NCI-H1436 treated with DMSO at 0.1 percent for 48 hours (cell line): ENCODE results near the gene DDX59.

Source experiments
- DNase-seq: peaks from one replicate; lab custom pipeline; 2025; lab: John Stamatoyannopoulos, UW

The DDX59 gene

DNA sequence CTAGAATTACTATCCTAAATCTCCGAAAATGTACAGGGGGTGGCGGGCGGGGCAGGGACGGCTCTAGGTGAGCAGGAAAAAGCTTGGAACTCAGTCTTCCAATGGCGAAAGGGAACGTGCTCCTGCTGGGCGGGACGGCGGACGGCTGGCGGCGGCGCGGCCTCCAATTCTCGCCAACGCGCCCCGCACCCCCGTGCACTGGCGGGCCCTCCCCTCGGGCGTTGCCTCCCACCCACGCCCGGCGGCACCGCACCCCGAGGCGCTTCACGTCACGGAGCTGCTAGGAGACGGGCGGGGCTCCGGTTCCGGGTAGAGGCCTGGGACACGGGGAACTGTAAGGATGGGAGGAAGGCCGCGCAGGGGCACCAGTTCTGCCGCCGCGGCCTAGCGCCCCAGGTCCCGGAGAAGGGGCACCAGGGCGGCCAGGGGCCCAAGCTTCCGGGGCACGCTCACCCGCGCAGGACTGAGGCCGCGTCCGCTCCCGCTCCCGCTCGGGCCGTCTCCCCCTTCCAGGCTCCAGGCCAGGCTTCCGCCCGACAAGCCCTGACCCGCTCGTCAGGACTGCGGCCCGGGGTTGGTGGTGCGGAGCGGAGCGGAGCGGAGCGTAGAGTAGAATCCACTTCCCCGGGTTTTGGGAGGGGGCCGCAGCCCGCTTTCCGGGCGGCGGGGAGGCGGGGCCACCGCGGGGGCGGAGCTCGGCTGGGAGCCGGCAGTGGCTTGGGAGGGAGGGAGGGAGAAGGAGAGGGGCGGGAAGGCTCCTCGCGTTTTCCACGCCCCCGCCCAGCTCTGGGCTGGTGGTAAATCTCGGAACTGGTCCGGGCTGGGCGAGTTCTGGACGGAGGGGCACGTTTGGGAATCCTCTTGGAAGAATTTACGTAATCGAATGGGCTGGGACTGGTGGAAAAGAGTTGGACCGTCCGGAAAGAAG is at the start of gene DDX59:
Gene DDX59, minus strand, starts transcription at position 594 of the 928 bp plus-strand sequence. CDS start 3,167 bp downstream, outside the sequence.
- peak; percentile 74 for DNase-seq

DNA sequence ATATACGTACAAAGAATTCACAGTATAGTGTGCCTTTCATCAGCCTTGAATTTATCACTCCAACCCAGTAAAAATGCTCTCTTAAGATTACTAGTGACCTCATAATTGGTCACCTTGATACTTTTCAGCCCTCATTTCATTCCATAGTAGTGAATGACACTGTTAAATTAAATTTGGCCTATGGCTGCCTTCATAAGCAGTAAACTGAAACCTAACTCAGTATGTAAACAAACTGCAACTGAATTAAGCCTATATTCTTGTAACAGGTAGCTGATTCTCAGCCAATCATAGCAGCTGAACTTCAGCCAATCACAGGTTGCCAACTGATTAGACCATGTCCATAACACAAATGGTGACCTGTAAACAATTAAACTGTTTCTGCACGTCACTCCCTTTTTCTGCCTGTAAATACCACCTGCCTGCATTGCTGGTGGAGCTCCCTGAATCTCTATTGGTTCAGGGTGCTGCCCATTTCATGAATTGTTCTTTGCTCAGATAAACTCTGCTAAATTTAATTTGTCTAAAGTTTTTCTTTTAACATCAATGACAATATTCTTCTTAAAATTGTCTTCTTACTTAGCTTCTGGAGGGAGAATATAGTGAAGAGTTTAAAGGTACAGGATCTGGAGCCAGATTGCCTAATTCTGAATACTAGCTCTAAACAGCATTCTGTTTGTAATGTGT is 44.9 kb upstream of the DDX59 start:
- DNase-seq: no peak

DNA sequence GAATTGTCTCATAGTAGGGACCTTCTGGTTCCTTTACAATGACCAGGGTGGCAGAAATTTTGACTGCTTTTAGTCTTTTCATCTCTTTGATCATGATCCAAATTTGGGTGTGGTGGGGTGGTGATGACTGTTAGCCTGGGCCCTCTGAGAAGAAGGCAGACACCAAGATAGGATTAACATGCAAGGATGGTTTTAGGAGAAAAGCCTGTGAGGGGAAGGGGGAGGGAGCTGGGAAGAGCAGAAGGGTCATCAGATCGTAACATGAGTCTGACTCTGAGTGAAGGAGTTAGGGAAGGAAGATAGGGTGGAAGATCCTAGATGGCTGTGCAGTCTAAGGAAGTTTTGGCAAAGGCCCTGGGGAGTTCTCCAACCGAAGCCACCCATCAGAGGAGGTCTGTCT is 40.5 kb upstream of the DDX59 start:
- DNase-seq: no peak

DNA sequence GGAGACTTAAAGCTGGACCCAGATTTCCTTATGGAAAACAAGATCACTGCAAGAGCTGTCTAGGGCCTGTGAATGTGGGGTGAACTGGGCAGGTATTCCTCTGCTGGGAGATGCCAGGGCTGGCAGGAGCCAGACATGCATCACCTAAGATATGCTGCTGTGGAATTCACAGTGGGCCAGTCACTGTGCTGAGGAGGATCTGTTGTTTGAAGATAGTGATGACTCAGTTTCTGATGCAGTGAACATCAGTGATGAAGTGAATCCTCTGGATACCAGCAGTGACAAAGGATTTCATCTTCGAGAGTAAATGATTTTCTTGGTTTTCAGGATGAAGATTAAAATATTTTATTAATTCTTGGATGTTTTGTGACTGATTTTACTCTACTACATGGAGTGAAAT is 39.1 kb upstream of the DDX59 start:
- DNase-seq: no peak

DNA sequence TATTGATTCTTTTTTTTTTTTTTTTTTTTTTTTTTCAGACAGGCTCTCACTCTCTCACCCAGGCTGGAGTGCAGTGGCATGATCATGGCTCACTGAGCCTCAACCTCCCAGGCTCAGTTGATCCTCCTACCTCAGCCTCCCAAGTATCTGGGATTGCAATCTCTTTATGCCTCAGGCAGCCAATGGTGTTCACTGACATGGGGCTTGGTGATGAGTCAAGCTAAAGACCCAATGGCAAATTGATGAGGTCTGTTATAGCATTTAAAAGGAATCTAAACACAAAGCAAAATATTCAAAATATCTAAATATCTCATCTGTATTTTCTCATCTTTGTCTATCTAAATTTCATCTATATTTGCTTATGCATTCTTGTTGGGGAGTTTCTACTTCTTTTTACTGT is 38.5 kb upstream of the DDX59 start:
- no peak for DNase-seq

DNA sequence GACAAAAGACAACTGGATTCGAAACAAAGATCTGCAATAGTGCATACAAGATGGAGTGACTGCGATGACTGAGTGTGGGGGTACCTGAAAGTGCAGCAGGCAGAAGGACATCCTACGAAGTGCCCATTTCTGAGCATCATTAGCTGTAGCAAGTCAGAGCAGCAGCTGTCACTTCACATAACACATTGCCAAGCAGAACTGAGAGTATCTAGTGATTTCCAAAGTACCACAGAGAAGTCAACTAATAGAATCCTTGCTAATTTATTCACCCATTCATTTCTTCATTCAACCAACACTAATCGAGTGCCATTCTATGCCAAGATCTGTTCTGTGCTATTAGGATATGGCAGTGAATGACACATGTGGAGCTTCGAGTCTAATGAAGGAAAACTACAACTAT is 37.4 kb upstream of the DDX59 start:
- no peak for DNase-seq

DNA sequence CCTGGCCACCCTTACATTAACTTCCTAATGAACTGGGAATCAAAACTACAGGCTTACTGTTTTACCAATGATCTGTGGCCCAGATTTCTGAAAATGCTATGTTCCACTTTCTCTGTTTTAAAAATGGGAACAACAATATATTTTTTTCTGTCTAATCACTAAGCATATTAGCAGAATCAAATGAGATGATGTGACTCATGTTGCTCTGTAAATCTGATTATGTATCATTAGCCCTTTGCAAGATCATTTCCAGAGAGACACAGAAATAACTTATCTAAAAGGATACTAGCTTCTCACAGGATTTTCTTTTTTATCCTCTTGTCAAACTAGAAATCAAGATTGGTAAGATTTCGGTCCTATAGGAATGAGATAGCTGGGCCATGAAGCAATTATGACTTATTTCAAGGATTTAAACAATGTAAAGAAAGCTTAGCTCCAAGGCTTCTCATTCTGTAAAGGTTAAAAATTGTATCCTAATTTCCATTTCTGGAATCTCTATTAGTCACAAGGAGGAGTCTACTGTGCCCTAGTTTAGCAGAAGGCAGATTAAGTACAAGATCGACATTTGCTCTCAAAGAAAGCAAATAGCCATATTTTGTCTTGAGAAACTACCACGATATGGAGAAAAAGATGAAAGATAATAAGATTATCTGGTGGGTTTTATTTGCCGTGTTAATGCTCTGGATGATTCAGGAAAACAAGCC is 36.6 kb upstream of the DDX59 start:
- no peak for DNase-seq

DNA sequence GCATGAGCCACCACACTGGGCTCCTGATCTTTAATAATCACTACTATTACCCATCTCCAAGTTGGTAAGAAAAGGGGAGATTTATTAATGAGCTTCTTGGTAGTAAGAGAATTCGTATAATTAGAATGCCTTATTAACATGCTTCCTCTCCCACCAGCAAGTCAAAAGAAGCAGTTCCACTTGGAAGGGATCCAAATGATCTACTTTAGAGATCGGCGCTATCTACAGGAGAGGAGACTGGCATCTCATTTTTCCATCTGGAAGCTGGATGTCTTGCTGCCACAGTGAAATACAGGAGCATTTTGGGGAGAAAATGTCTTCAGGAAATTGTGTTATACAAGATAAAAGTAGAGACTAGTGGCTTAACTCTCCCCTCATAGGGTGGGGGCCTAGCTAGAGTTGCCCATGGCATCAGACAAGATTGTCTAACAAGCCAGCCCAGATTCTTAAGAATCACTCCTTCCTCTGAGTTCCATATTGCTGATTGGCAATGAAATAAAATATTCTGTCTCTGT is 35.3 kb upstream of the DDX59 start:
- no peak for DNase-seq

DNA sequence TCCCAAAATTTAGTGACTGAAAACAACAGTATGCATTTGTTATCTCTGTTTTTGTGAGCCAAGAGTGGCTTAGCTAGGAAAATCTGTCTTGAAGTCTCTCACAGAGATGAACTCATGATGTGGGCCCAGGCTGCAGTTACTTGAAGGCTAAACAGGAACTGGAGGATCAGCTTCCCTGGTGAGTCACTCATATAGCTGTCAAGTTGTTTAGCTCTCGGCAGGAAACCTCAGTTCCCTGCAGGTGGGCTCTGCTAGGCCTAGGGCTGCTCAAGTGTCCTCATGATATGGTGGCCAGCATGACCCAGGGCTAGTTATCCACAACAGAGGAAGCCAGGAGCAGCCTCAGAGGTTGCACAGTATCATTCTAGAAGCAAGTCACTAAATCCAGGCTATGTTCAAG is 30.2 kb upstream of the DDX59 start:
- no peak for DNase-seq

DNA sequence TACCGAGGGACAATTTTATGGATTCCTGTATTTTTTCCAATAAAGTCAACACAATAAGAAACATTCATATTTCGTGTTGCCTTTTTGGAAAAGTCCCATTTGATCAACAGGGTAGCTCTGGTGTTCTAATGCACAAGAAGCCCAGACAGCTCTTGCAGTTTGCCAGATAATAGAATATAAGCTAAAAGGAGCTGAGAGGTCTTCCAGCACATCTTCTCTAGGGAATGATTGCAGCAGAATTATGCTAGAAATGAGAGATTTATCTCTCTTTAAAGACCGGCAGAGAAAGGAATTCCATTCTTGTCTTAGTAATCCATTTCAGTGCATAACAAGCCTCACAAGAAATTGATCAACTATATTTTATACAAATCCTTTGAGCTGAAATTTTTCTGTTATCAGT is 25.0 kb upstream of the DDX59 start:
- DNase-seq: no peak

DNA sequence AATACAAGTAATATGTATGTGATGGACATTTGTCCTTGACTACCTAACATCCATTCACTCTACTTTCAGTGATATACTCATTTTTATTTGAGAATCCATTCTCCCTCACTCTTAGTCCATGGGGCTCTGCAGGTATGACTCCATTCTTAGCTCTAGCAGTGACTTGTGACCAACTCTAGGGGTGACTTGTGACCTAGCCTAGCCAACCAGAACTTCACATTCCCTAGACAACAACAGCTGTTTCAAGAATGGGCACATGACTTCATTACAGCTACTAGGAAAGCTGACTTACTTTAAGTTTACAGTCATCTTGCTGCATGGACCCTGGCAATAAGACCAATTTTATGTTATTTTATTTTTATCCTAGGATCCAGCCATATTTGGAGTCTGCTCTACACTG is 23.6 kb upstream of the DDX59 start:
- DNase-seq: no peak

DNA sequence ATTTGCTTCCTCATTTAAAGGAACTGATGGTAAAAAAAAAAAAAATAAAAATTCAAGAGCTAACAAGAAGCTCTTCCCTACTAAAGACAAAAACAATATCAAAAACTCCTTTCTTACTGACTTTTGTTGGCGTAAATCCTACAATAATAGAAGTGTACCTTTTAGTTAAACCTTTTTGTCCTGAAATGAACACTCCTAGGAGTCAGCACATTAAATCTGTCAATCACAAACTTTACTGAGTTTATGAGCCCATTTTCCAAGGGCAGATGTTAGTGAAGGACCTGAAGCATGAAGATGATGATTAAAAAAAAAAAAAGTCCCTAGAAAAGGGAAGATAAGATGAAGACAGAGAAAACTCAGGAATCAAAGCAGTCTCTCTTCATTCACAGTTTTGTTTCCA is 22.6 kb upstream of the DDX59 start:
- DNase-seq: no peak

DNA sequence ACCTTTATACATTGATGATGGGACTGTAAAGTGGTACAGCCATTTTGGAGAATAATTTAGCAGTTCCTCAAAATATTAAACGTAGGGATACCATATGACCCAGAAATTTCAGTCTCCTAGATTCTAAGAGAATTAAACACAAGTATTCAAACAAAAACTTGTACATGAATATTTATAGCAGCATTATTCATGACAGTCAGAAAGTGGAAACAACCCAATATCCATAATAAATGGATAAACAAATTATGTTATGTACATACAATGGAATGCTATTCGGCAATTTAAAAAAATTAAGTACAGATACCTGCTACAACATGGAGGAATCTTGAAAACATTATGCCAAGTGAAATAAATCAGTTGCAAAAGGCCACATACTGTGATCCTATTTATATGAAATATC is 16.9 kb upstream of the DDX59 start:
- DNase-seq: no peak

DNA sequence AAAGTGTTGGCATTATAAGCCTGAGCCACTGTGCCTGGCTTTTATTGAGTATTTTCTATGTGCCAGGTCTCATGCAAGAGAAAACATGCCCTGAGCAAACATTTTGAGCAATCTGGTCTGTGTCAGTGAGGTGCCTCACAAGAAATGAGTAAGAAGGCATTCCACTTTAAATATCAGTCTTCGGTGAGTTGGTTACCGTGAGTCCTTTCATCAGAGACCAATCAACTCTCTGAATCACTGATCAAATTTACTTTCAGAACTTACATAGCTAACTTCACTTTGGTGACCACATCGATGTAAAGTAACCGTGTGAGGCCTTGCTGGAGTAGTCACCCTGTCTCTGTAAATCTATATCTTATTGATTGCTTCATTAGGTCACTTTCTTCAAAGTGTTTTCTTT is 14.3 kb upstream of the DDX59 start:
- no peak for DNase-seq

DNA sequence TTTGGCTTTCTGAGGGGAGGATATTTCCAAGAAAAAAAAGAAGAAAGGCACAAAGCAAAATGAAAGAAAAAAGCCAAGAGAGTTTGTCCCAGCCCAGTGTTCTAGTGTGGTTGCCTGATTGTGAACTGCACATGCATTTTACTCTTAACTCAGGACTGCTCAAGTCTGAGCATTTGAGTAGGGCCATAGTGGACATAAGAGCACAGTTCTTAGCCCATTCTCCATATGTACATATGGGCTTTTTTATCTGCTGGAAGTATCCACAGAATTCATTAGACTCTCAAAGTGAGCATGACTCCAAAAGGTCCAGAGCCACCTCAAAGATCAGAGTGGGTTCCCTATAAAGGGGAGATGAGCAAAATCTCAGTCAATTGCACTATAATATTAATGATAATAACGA is 13.6 kb upstream of the DDX59 start:
- DNase-seq: no peak

DNA sequence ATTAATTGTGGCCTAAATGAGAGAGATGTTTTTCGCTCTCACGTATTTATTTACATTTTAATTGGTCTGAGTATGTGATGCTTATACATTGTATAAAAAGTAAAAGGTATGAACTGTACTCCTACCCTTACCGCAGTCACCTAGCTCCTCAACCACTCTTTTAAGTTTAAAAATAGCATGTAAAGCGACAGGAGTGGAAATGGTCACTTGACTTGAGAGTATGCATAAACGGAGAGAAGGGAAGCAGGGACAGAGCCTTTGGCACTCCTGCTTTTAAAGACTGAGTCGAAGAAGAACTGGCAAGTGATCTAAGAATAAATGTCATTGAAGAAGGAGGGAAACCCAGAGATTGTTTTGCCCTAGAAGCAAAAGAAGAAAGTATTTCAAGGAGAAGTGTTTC is 11.5 kb upstream of the DDX59 start:
- DNase-seq: no peak

DNA sequence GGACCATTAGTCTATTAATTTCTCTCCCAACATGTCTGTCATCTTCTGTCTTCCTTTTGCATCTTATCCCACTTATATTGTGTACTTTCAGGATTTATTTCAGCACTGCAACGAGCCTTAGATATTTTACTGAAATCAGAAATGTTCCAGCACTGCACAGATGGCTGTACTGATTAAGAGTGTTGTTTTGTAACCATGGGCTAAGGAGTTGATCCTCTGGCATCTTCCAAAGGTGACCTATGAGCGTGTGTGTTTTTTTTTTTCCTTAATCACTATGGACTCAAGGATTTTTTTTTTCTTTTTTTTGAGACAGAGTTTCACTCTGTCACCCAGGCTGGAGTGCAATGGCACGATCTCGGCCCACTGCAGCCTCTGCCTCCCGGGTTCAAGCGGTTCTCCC is 7.1 kb upstream of the DDX59 start:
- DNase-seq: no peak

DNA sequence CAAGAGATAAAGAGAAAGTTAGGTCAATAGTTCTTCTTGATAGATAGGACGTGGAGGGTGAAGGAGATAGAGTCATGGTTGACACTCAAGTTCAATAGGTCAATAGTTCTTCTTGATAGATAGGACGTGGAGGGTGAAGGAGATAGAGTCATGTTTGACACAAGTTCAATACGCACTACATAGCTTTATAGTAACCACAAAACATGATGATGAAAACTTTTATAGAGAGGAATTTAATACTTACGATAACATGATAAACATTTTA is 5.8 kb upstream of the DDX59 start:
- no peak for DNase-seq

DNA sequence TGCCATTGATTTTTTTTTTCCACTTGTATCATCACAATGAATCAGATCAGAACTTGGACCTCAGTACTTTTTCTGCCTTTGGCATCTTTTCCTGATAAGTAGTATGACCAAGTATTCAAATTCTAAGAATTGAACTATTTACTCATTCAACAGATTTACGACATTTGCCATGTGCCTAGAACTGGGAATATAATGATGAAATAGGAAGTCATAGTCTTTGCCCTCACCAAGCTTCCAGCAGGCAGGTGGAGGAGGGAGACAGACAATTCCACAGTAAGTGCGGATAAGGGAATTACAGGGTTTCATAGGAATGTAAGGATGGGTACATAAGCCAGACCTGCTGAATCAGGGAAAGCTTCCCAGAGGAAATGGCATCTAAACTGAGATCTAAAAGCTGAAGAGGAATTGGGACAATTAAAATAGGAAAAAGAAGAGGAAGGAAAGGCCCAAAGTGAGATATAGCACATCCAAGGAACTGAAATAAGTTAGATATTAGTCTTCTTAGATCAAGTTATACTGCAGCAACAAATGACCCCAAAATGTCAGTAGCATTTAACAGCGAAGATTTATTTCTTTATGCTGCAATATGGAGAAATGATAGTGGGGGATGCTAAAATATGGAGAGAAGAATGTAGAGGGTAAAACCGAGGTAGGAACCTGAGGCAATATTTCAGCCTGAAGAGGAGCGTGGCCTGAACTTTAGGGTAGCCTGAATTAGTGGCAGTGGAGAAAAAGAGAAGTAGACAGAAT is 5.3 kb upstream of the DDX59 start:
- no peak for DNase-seq

DNA sequence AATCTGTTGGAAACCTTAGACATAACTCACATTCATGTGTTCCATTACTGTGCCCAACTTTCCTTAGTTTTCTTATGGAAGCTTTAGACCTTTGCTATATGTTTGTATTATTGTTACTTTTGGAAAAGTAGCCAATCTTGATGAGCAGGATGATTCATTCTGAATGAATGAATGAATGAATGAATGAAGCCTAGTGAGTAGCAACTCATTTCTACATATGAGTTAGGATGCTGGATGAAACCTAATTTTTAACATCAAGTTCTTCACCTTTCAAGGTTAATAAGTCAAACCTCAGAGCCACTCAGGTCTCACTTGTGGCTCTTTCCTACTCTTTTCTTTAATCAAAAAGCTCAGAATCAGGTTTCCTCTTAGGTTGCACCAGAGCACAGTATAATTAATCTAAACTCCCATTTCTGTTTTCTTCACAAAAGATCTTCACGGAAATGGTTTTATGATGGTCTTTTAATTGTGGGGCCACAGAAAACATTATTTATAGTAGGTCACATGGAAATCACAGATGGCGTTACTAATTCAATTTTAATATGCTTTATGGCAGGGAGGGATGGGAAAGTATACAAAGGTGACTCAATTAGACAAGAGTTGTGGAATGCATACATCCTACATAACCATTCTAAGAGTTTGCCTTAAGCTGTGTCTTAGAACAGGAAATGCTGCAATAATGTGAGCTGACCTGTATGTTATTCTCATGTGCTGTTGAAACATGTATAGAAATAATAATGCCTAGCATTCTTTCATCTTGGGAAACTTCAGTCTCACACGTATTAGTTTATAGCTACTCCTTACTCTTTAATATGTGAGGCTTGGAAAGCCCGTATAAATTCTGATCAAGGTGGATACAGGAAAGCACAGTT is 4.5 kb upstream of the DDX59 start:
- DNase-seq: no peak

DNA sequence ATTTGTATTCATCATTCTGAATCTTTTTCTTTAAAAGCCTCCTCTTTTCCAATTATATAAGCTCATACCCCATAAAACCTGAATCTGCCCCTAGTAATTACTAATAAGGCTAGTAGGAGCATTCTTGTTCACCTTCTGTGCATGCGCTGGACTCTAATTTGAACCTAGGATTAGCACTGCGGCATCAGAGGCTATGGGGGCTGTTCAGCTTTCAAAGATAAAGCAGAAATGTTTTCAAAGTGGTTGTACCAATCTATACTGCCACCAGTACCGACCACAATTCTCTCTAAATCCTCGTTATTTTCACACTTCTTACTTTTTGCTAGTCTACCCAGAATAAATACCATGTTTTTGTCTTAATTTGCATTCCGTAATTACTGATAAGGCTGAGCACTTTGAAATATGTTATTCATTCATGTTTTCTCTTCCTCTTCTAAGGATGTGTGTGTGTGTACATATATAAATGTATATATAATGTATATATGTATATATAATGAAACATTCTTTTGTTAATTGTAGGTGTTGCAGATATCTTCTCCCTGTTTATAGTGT is 1.6 kb upstream of the DDX59 start:
- DNase-seq: no peak
